Prostate gland (tissue), 2 donors: Measurements from ENCODE around the gene CDK16.

Source experiments
- CTCF ChIP-seq, 4 experiments: fragments of 200-600 bp in 2 of 4; fragments of 450-650 bp in 2 of 4; sonication (generic) in 2 of 4; IDR thresholded peaks; 1 replicate in 3 of 4; 2 replicates in 1 of 4; pipeline ENCODE4 v1.5.1; 2016 to 2019; ENCODE audit warnings: antibody characterized with exemption in 4 of 4, mild to moderate bottlenecking in 2 of 4, moderate library complexity in 2 of 4
- POLR2A ChIP-seq: fragments of 450-650 bp; IDR thresholded peaks from one replicate; pipeline ENCODE4 v1.6.1; 2016; ENCODE audit warnings: antibody characterized with exemption, mild to moderate bottlenecking

DNA sequence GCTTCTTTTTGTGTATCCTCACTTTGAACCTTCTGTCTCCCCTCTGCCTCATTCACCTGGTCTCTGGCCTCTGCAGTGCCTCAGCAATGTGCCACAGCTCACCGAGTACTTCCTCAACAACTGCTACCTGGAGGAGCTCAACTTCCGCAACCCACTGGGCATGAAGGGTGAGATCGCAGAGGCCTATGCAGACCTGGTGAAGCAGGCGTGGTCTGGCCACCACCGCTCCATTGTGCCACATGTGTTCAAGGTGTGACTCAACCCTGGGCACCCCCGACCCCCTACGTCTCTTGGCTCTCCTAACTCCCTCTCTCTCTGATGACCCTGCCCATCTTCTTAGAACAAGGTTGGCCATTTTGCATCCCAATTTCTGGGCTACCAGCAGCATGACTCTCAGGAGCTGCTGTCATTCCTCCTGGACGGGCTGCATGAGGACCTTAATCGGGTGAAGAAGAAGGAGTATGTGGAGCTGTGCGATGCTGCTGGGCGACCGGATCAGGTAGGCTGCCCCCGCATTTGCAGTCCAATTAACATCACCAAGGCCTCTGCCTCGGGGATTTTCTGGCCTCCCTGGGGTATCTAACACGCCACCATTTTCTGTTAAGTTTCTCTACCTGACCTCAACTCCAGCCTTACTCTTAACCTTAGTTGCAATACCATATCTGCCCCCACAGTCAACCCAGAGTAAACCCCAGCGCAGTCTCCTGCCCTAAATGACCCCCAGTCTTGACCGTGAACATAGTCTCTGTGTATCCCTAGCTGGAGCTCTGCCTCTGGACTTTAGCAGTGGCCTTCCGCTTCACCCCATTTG lies 22.9 kb downstream of the CDK16 start:
- TF ChIP-seq CTCF (IDR thresholded peaks at IDR 0.05) (no peak), POLR2A (no peak)
